Measurements from ENCODE around the gene WDR27. TPM values are rescaled to one million over a fixed set of nuclear protein-coding genes. Genes with fewer than 3 reads are reported as not detected.

The WDR27 gene
- polyA plus RNA-seq, 3 donors: 0.95 to 20.5 (median 2.0) TPM

DNA sequence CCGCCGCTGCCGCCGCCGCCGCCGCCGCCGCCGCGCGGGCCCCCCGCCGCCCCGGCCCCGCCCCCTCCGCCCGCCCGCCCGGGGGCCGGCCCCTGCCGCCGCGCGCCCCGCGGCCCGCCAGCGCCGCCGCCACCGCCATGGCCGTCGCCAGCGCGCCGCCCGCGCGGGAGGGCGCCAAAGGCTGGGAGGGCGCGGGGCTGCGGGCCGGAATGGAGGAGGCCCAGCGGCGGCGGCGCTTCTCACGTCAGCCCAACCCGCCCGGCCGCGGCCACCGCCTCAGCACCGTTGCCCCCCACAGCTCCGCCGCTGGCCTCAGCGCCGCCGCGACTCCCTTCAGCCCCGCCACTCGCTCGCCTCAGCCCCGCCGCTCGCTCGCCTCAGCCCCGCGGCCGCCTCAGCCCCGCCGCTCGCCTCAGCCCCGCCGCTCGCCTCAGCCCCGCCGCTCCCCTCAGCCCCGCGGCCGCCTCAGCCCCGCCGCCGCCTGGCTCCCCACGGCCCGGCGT is 22.2 kb upstream of the WDR27 start:
- peak overlapping the region in 1 of 3 experiments; percentile 51 for H3K4me3 ChIP-seq (replicated peaks in 1 of 3; ENCODE audit: low read depth in 2 of 3, low read length in 3 of 3)
- TF ChIP-seq, protein P1, sequence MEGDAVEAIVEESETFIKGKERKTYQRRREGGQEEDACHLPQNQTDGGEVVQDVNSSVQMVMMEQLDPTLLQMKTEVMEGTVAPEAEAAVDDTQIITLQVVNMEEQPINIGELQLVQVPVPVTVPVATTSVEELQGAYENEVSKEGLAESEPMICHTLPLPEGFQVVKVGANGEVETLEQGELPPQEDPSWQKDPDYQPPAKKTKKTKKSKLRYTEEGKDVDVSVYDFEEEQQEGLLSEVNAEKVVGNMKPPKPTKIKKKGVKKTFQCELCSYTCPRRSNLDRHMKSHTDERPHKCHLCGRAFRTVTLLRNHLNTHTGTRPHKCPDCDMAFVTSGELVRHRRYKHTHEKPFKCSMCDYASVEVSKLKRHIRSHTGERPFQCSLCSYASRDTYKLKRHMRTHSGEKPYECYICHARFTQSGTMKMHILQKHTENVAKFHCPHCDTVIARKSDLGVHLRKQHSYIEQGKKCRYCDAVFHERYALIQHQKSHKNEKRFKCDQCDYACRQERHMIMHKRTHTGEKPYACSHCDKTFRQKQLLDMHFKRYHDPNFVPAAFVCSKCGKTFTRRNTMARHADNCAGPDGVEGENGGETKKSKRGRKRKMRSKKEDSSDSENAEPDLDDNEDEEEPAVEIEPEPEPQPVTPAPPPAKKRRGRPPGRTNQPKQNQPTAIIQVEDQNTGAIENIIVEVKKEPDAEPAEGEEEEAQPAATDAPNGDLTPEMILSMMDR (IDR thresholded peaks at IDR 0.05): no peak
- H3K4me1 Mint-ChIP-seq: peaks cover 36% of the 10 kb centered on the region
- peak overlapping the region; percentile 85 for H3K4me2 ChIP-seq (replicated peaks; ENCODE audit: extremely low read depth, low read length, poor library complexity, severe bottlenecking)
- peaks cover 5 to 11% of the 10 kb centered on the region in 2 donors for H3K36me3 Mint-ChIP-seq
- peaks cover 27 to 42% of the 10 kb centered on the region in 2 donors for H3K4me1 ChIP-seq (ENCODE audit: control insufficient read depth in 1 of 2, insufficient read depth in 2 of 2, low read length in 2 of 2)
- H3K27me3 Mint-ChIP-seq (ENCODE audit: low read depth in 3 of 3): peaks cover 0 to 12% (median 5%) of the 10 kb centered on the region in 3 donors
- H3K27ac ChIP-seq (ENCODE audit: low read depth in 1 of 2, low read length in 2 of 2): no peak overlapping the region
- peak overlapping the region in 2 of 7 donors; percentile 58 to 71 for H3K27ac Mint-ChIP-seq
- peak in 1 of 3 donors; percentile 20 for DNase-seq
- peaks cover 7% of the 10 kb centered on the region for H4K20me1 ChIP-seq (ENCODE audit: insufficient read depth, low read length)
- peaks cover 0 to 2% (median 0%) of the 10 kb centered on the region in 7 donors for H3K9me3 Mint-ChIP-seq
- WGBS (ENCODE audit: insufficient coverage): under 1% methylated on average over 89 of the region's 89 CpGs
- intact Hi-C loops (cut with micrococcal nuclease): loop anchor here (2.0 kb wide), 1 partner anchor 21 kb away; the partner anchor contains the start of genes C6orf120 (in 2 of the 2) and WDR27 (in 2 of the 2)
- no peaks in the 10 kb centered on the region for H3K9me3 ChIP-seq (replicated peaks in 1 of 2; ENCODE audit: control insufficient read depth in 1 of 2, insufficient read depth in 1 of 2, low read length in 2 of 2)
- no peak overlapping the region for H2AFZ ChIP-seq (ENCODE audit: insufficient read depth, low read depth, low read length, poor library complexity, severe bottlenecking)
- H3K27me3 ChIP-seq (ENCODE audit: control insufficient read depth in 2 of 2, insufficient read depth in 2 of 2, low read length in 2 of 2): peaks cover 0 to 8% of the 10 kb centered on the region in 2 donors
- H3K9ac ChIP-seq (ENCODE audit: insufficient read depth, low read length, poor library complexity, severe bottlenecking): peak overlapping the region; percentile 42
- H3K36me3 ChIP-seq (replicated peaks in 1 of 2; ENCODE audit: control insufficient read depth in 1 of 2, insufficient read depth in 2 of 2, low read length in 2 of 2): no peaks in the 10 kb centered on the region
- peaks cover 33% of the 10 kb centered on the region for H3K79me2 ChIP-seq (ENCODE audit: insufficient read depth, low read length)
- peak overlapping the region; percentile 66 to 78 for H3K4me3 Mint-ChIP-seq

GRCh38 chr6:169723200-169723909 is 21.5 kb upstream of the WDR27 start:
- peak overlapping the region; percentile 95 for H3K4me2 ChIP-seq (replicated peaks; ENCODE audit: extremely low read depth, low read length, poor library complexity, severe bottlenecking)
- no peaks in the 10 kb centered on the region for H3K36me3 ChIP-seq (replicated peaks in 1 of 2; ENCODE audit: control insufficient read depth in 1 of 2, insufficient read depth in 2 of 2, low read length in 2 of 2)
- H3K4me3 ChIP-seq (replicated peaks in 1 of 3; ENCODE audit: low read depth in 2 of 3, low read length in 3 of 3): peak overlapping the region; percentile 68 to 85 (median 81)
- no peaks in the 10 kb centered on the region for H3K9me3 ChIP-seq (replicated peaks in 1 of 2; ENCODE audit: control insufficient read depth in 1 of 2, insufficient read depth in 1 of 2, low read length in 2 of 2)
- under 1% methylated on average over 67 of the region's 70 CpGs for WGBS (ENCODE audit: insufficient coverage)
- H3K36me3 Mint-ChIP-seq: peaks cover 6 to 11% of the 10 kb centered on the region in 2 donors
- H3K4me1 ChIP-seq (ENCODE audit: control insufficient read depth in 1 of 2, insufficient read depth in 2 of 2, low read length in 2 of 2): peaks cover 27 to 42% of the 10 kb centered on the region in 2 donors
- peak overlapping the region; percentile 72 for H2AFZ ChIP-seq (ENCODE audit: insufficient read depth, low read depth, low read length, poor library complexity, severe bottlenecking)
- intact Hi-C loops (cut with micrococcal nuclease): loop anchor here (2.0 kb wide), 1 partner anchor 21 kb away; the partner anchor contains the start of genes C6orf120 (in 2 of the 2) and WDR27 (in 2 of the 2)
- peak overlapping the region; percentile 82 for H3K9ac ChIP-seq (ENCODE audit: insufficient read depth, low read length, poor library complexity, severe bottlenecking)
- TF ChIP-seq, protein P1 (IDR thresholded peaks at IDR 0.05): no peak
- H3K9me3 Mint-ChIP-seq: peaks cover 0 to 2% (median 0%) of the 10 kb centered on the region in 7 donors
- H3K27me3 ChIP-seq (ENCODE audit: control insufficient read depth in 2 of 2, insufficient read depth in 2 of 2, low read length in 2 of 2): peaks cover 0 to 8% of the 10 kb centered on the region in 2 donors
- DNase-seq: peak; percentile 27 to 32 (median 28)
- peak overlapping the region; percentile 95 for H3K4me3 Mint-ChIP-seq
- peaks cover 7% of the 10 kb centered on the region for H4K20me1 ChIP-seq (ENCODE audit: insufficient read depth, low read length)
- H3K27me3 Mint-ChIP-seq (ENCODE audit: low read depth in 3 of 3): peaks cover 0 to 12% (median 5%) of the 10 kb centered on the region in 3 donors
- H3K27ac ChIP-seq (ENCODE audit: low read depth in 1 of 2, low read length in 2 of 2): peak overlapping the region; percentile 29 to 77
- peaks cover 38% of the 10 kb centered on the region for H3K79me2 ChIP-seq (ENCODE audit: insufficient read depth, low read length)
- H3K4me1 Mint-ChIP-seq: peaks cover 36% of the 10 kb centered on the region
- H3K27ac Mint-ChIP-seq: peak overlapping the region; percentile 14 to 95 (median 82)

Data from CD14-positive monocyte (primary cell).